ENCODE results near the gene RNPC3.
A peak's percentile ranks its signal among the peaks of the same experiment; 100 is the strongest.

RNPC3 gene, protein sequence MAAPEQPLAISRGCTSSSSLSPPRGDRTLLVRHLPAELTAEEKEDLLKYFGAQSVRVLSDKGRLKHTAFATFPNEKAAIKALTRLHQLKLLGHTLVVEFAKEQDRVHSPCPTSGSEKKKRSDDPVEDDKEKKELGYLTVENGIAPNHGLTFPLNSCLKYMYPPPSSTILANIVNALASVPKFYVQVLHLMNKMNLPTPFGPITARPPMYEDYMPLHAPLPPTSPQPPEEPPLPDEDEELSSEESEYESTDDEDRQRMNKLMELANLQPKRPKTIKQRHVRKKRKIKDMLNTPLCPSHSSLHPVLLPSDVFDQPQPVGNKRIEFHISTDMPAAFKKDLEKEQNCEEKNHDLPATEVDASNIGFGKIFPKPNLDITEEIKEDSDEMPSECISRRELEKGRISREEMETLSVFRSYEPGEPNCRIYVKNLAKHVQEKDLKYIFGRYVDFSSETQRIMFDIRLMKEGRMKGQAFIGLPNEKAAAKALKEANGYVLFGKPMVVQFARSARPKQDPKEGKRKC

GRCh38 chr1:103525607-103526507 lies at the start of gene RNPC3:
RNPC3 (plus strand) TSS chr1:103525699; CDS start chr1:103526071, 372 bp downstream.
- FAIRE-seq (no peak), DNase-seq (ENCODE audit: insufficient read length, low spot score) (peak; percentile 18)
- no peak for TF ChIP-seq CTCF (IDR thresholded peaks at IDR 0.05; ENCODE audit: insufficient read depth, missing control alignments)

GRCh38 chr1:103477101-103477500 lies 48.4 kb upstream of the RNPC3 start:
- DNase-seq (ENCODE audit: insufficient read length, low spot score) (no peak), FAIRE-seq (no peak)
- no peak for TF ChIP-seq CTCF (IDR thresholded peaks at IDR 0.05; ENCODE audit: insufficient read depth, missing control alignments)

GRCh38 chr1:103489935-103490334 lies 35.6 kb upstream of the RNPC3 start:
- FAIRE-seq = no peak
- no peak for DNase-seq (ENCODE audit: insufficient read length, low spot score)
- TF ChIP-seq CTCF (IDR thresholded peaks at IDR 0.05; ENCODE audit: insufficient read depth, missing control alignments) = no peak

DNA sequence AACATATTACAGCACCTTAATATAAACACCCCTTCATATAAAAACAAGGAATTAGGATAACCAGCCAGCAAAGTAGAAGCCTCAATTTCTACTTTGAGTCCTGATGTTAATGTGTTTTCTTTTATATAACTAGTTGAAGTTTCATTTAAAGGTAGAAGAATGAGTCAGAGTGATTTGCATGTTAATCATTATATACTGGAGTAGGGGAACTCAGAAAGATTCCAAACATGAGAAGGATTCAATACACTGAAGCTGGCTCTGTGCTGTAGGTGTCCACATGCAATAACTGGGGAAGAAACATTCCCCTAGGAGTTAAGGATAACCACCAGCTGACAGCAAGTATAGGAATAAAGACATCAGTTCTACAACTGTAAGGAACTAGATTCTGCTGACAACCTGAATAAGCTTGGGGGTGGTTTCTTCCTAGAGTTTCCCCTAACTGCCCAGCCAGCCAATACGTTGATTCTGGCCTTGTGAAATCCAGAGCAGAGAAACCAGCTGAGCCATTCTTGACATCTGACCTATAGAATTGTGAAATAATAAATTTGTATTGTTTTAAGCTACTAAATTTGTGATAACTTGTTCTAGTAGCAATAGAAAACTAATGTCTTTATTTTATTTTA lies 33.4 kb upstream of the RNPC3 start:
- FAIRE-seq (no peak), DNase-seq (ENCODE audit: insufficient read length, low spot score) (no peak)
- no peak for TF ChIP-seq CTCF (IDR thresholded peaks at IDR 0.05; ENCODE audit: insufficient read depth, missing control alignments)

- no peak for FAIRE-seq
- DNase-seq (ENCODE audit: insufficient read length, low spot score) = no peak
- no peak for TF ChIP-seq CTCF (IDR thresholded peaks at IDR 0.05; ENCODE audit: insufficient read depth, missing control alignments)
Measured at GRCh38 chr1:103496014-103496635, 29.4 kb upstream of the RNPC3 start.

GRCh38 chr1:103497404-103497803 lies 28.1 kb upstream of the RNPC3 start:
- DNase-seq (ENCODE audit: insufficient read length, low spot score) = no peak
- FAIRE-seq = no peak
- no peak for TF ChIP-seq CTCF (IDR thresholded peaks at IDR 0.05; ENCODE audit: insufficient read depth, missing control alignments)
